GM12872 (cell line): ENCODE results near the gene ARHGAP4.

Experiments
- TF ChIP-seq, protein P1 (sequence below): IDR thresholded peaks from 3 replicates; pipeline ENCODE4 v1.5.1; 2011; ENCODE audit warnings: low read depth, mild to moderate bottlenecking, low read length, moderate library complexity; ENCODE audit not compliant: insufficient read depth

ARHGAP4 gene

DNA sequence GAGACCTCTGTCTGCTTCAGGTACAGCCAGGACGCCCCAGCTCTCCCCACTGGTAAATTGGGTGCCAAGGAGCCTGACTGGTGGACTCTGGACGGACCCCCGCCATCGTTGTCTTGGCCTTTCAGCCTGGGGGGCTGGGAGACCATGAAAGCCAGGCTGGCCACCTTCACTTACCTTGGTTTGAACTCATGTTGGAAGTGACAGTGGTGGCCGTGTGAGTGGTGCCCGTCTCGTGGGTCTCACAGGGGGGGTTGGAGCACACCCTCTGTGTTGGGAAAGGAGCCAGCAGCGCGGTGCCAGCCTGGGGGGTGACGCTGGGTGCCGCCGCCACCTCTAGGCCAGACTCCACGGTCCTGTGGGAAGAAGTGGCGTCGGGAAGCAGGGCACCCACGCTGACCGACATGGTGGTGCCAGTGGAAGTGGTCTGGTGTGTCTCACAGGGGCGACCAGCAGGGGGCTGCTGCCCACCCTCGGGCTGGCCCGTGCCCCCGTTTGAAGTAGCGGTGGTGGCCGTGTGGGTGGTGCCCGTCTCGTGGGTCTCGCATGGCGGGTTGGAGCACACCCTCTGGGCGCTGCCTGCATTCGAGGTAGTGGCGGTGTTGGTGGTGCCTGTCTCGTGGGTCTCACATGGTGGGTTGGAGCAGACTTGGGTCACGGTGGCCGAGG, 28.0 kb upstream of the ARHGAP4 start:
- TF ChIP-seq, protein P1, sequence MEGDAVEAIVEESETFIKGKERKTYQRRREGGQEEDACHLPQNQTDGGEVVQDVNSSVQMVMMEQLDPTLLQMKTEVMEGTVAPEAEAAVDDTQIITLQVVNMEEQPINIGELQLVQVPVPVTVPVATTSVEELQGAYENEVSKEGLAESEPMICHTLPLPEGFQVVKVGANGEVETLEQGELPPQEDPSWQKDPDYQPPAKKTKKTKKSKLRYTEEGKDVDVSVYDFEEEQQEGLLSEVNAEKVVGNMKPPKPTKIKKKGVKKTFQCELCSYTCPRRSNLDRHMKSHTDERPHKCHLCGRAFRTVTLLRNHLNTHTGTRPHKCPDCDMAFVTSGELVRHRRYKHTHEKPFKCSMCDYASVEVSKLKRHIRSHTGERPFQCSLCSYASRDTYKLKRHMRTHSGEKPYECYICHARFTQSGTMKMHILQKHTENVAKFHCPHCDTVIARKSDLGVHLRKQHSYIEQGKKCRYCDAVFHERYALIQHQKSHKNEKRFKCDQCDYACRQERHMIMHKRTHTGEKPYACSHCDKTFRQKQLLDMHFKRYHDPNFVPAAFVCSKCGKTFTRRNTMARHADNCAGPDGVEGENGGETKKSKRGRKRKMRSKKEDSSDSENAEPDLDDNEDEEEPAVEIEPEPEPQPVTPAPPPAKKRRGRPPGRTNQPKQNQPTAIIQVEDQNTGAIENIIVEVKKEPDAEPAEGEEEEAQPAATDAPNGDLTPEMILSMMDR, result 0 out of 3 replicates have a peak, but pooled peaks have one; percentile 30

DNA sequence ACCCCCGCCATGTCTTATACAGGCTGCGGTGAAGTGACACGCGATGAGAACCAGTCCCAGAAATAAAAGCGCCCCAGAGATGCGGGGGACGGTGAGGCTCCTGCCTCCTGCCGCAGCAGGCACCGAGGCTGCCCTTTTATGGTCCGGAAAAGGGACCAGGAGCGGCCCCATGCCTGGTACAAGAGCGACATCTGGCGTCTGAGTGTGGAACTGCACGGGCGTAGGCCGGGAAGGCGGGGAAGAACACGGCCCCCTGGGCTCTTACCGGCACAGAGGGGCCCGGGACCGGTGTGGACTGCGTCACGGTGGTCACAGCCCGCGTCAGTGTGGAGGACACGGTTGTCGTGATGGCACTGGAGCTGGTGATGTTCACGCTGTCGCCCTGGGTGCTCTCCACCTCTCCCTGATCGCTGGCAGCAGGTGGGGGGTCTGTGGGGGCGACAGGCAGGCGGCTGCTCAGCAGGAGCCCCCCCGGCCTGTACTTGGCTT, 27.3 kb upstream of the ARHGAP4 start:
- TF ChIP-seq, protein P1, result peak; percentile 89

DNA sequence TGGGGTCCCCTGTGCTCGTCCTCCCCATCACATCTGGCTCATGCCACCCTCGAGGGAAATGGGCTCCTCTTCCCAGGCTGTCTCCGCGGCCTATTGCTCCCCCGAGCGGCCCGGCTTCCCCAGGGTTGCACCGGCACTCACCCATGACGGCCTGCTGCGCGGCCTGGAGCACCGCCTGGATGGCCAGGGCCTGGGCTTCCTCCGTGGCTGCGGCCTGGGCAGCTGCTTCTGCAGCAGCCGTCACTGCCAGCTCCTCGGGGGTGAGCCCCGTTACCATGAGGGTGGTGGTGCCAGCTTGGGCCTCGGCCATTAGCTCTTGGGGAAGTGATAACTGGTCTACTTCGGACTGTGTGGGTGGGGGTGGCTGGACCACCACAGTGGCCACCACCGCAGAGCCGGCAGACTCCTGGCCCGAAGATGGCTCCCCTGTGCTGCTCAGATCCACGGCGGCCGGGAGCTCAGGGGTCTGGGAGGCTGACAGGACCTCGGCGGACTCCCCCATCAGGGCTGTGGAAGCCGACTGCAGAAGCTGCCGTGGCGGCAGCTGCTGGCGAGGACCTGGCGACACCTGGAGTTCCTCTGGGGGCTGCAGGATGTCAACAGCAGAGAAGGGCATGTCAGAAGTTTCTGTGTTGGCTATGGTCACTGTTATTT, 26.4 kb upstream of the ARHGAP4 start:
- TF ChIP-seq, protein P1, result no peak

DNA sequence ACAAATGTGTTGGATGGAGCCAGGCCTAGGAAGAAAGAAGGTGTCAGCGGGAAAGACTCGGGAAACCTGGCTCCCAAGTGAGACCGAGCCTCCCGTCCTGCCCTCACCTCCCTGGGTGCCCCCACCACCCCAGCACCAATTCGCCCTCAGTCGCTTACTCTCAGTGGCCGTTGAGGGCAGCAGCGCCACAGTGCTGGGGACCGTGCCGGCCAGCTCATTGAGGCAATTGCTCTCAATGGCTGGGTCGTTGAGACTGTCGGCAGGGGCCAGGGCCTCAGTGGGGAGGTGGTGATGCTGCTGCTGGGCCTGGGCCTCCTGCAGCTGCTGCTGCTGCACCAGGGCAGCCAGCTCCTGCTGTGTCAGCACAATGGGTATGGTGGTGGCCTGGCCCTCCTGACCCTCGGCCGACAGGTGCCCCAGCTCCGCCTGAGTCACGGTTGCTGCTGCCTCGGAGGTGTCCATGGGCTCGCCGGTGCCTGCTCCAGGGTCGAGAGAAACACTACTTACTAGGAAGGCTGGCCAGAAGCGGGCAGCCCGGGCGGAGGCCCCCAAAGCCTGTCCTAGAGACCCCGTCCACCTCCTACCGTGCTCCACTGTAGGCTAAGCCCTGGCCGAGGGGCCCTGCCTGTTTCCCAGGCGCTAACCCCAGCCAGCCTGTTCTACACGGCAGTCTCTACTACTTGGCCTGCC, 25.8 kb upstream of the ARHGAP4 start:
- TF ChIP-seq, protein P1, result no peak

DNA sequence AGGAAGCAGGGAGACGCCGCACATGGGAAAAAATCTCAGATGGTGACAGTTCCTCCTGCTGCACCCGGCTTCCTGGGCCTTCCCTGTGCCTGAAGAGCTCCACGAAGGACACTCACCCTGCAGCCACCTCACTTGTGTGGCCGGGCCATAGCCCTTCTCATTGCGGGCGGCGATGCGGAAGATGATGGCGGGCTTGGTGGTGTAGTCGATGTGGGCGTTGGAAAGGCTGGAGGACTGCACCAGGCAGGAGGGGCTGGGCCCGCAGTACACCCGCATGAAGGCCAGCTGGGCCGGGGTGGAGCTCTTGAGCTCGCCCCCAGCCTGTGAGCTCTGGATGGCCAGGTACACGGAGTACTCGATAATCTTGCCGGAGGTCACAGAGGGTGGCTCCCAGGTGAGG, 24.1 kb upstream of the ARHGAP4 start:
- TF ChIP-seq, protein P1, result no peak

DNA sequence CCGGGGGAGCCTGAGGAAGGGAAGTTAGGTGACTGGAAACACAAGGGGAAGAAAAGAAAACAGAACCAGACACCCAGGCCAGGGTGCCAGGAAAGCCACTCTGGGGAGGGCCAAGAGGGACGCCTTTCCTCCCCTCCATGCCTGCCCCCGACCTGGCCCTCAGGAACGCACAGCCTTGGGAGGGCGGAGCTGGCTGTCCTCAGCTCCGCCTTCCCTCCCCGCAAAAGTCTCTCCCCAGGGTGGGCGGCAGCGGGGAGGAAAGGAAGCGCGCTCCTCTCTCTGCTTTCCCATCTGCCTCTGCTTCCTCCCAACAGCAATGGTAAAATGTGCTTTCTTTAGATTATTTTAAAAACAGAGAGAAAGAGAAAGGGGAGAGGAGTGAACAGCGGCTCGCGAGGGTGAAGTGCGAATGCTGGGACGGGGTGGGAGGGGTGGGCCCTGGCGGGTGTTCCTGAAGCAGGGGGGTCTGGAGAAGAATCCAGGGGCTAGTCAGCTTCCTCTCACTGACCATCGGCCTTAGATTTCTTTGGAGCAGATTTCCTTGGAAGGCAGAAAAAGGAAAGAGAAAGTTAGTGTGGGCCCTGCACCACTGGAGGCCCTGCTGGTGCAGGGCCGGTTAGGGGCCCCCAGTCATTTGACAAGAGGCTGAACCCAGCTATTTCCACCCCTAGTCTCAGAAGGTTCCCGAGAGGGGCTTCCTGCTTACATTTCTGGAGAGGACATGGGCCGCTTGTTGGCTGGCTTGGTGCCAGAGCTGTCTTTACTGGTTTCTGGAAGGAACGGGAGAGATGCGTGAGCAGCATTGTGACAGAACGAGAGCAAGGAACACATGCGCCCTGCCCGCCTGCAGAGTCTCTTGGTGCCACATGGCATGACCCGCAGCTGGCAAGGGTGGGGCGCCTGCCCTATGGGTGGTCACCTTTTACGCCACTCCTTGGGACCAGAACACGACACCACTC, 23.1 kb upstream of the ARHGAP4 start:
- TF ChIP-seq, protein P1, result no peak
